Measurements from ENCODE around the gene GCH1.

- TF ChIP-seq CTCF (IDR thresholded peaks at IDR 0.05) (no peak), POLR2A (IDR thresholded peaks at IDR 0.05) (no peak), POLR2AphosphoS5 (IDR thresholded peaks at IDR 0.05) (no peak), EP300 (IDR thresholded peaks at IDR 0.05) (no peak)
Observed at GRCh38 chr14:54946500-54946899, 43.9 kb upstream of the GCH1 start.

Measured in suprapubic skin (tissue), 4 donors.